Endothelial cell of umbilical vein (primary cell): ENCODE results near the gene LAMTOR4. TPM values are rescaled to one million over a fixed set of nuclear protein-coding genes. Genes with fewer than 3 reads are reported as not detected.

ENCODE experiments used
- BruUV-seq: library from RNA; stranded (reverse); fragments of 400-500 nt; replicated peaks from 2 replicates; lab custom pipeline; 2021; lab: Mats Ljungman, UMichigan
- CTCF ChIA-PET: fragments of 300-600, 350-600 bp; sonication (Branson Sonifier 250); formaldehyde crosslinking; loops from one replicate; lab custom pipeline; 2021; ENCODE audit warnings: antibody characterized with exemption, inconsistent platforms; lab: Charles Lee
- POLR2A ChIA-PET: fragments of 300-600, 350-600 bp; sonication (Branson Sonifier 250); formaldehyde crosslinking; loops from one replicate; lab custom pipeline; 2021; ENCODE audit warnings: antibody characterized with exemption, inconsistent platforms; lab: Charles Lee
- DNase-seq: peaks from one replicate; pipeline ENCODE4 v3.0.0-alpha.2; 2011; ENCODE audit warnings: low read depth, low spot score
- FAIRE-seq: peaks from 2 replicates; lab custom pipeline; 2011; peaks lifted over from hg19 to GRCh38; lab: Jason Lieb, UNC
- H2AFZ ChIP-seq: 2 replicates; pipeline ENCODE4 v1.6.0; 2012; ENCODE audit warnings: low read depth, low read length, control low read depth, inconsistent platforms
- H3K27ac ChIP-seq: 2 replicates; pipeline ENCODE4 v1.5.1; 2011; ENCODE audit warnings: low read depth, mild to moderate bottlenecking, control low read depth, low read length, moderate library complexity; ENCODE audit not compliant: insufficient read depth
- H3K27me3 ChIP-seq, 2 experiments: 2 replicates each; pipeline versions ENCODE4 v1.6.0 to v1.6.1; 2011; ENCODE audit warnings: low read length in 2 of 2, mixed read lengths in 1 of 2; ENCODE audit not compliant: control insufficient read depth in 2 of 2, insufficient read depth in 2 of 2
- H3K36me3 ChIP-seq, 2 experiments: 2 replicates in 1 of 2; 3 replicates in 1 of 2; pipeline ENCODE4 v1.5.1; 2011; ENCODE audit warnings: low read length in 2 of 2, mild to moderate bottlenecking in 1 of 2, moderate library complexity in 1 of 2; ENCODE audit not compliant: control insufficient read depth in 2 of 2, insufficient read depth in 2 of 2; ENCODE audit errors: extremely low read depth in 1 of 2
- H3K4me1 ChIP-seq: 3 replicates; pipeline ENCODE4 v1.5.1; 2011; ENCODE audit warnings: mild to moderate bottlenecking, low read length; ENCODE audit not compliant: control insufficient read depth, insufficient read depth; ENCODE audit errors: extremely low read depth
- H3K4me2 ChIP-seq: 2 replicates; pipeline ENCODE4 v1.6.1; 2011; ENCODE audit warnings: low read length, control low read depth, mixed read lengths; ENCODE audit not compliant: insufficient read depth
- H3K4me3 ChIP-seq, 3 experiments: fragments of 200-600 bp in 1 of 3; sonication (generic), shearing (Covaris generic) in 1 of 3; replicated peaks in 1 of 3; 2 replicates each; pipeline ENCODE4 v1.5.1; 2011 to 2016; ENCODE audit warnings: control low read depth in 3 of 3, low read length in 3 of 3, mild to moderate bottlenecking in 2 of 3, inconsistent platforms in 1 of 3, low read depth in 1 of 3, moderate library complexity in 1 of 3; ENCODE audit not compliant: insufficient read depth in 1 of 3
- H3K79me2 ChIP-seq: 2 replicates; pipeline ENCODE4 v1.6.0; 2012; ENCODE audit warnings: low read length, inconsistent platforms; ENCODE audit not compliant: control insufficient read depth, insufficient read depth
- H3K9ac ChIP-seq: replicated peaks from 2 replicates; pipeline ENCODE3; 2011; ENCODE audit warnings: low read length, control low read depth; ENCODE audit not compliant: insufficient read depth; ENCODE audit errors: extremely low read depth
- H3K9me1 ChIP-seq: replicated peaks from 3 replicates; pipeline ENCODE4 v1.6.0; 2011; ENCODE audit warnings: mild to moderate bottlenecking, low read length; ENCODE audit not compliant: control insufficient read depth, insufficient read depth; ENCODE audit errors: extremely low read depth
- H3K9me3 ChIP-seq: replicated peaks from 2 replicates; pipeline ENCODE4 v1.5.1; 2012; ENCODE audit warnings: low read length, inconsistent platforms; ENCODE audit not compliant: control insufficient read depth, insufficient read depth
- H4K20me1 ChIP-seq: replicated peaks from 2 replicates; pipeline ENCODE3; 2011; ENCODE audit warnings: mild to moderate bottlenecking, low read length; ENCODE audit not compliant: control insufficient read depth, insufficient read depth; ENCODE audit errors: extremely low read depth
- CTCF ChIP-seq, 2 donors: IDR thresholded peaks; 1 replicate in 1 of 2; 2 replicates in 1 of 2; pipeline ENCODE4 v1.5.1; 2011; ENCODE audit warnings: low read length in 2 of 2, mild to moderate bottlenecking in 2 of 2, moderate library complexity in 2 of 2, control low read depth in 1 of 2, inconsistent platforms in 1 of 2, low read depth in 1 of 2; ENCODE audit not compliant: insufficient read depth in 1 of 2; ENCODE audit errors: extremely low read depth in 1 of 2
- EZH2 ChIP-seq: IDR thresholded peaks from 2 replicates; pipeline ENCODE4 v1.6.1; 2012; ENCODE audit warnings: borderline replicate concordance, low read depth, mild to moderate bottlenecking, moderate library complexity, low read length, inconsistent platforms; ENCODE audit not compliant: severe bottlenecking
- FOS ChIP-seq: IDR thresholded peaks from 2 replicates; pipeline ENCODE4 v1.6.1; 2011; ENCODE audit warnings: mild to moderate bottlenecking, low read length, moderate library complexity, borderline replicate concordance; ENCODE audit not compliant: insufficient read depth
- GATA2 ChIP-seq: IDR thresholded peaks from 2 replicates; pipeline ENCODE4 v1.7.0; 2011; ENCODE audit warnings: low read depth, mild to moderate bottlenecking, moderate library complexity, mixed read lengths, low read length; ENCODE audit not compliant: insufficient read length, insufficient read depth
- JUN ChIP-seq: IDR thresholded peaks from 2 replicates; pipeline ENCODE4 v1.6.1; 2011; ENCODE audit warnings: borderline replicate concordance, low read depth; ENCODE audit not compliant: insufficient read length, insufficient read depth
- MAX ChIP-seq: IDR thresholded peaks from 2 replicates; pipeline ENCODE4 v1.6.1; 2011; ENCODE audit not compliant: insufficient read depth, insufficient read length
- MYC ChIP-seq: IDR thresholded peaks from one replicate; pipeline ENCODE4 v1.6.1; 2011; ENCODE audit warnings: mild to moderate bottlenecking, low read depth, low read length
- POLR2A ChIP-seq: IDR thresholded peaks from 2 replicates; pipeline ENCODE4 v1.6.1; 2012; ENCODE audit warnings: low read depth, mild to moderate bottlenecking, control low read depth, low read length
- POLR2AphosphoS5 ChIP-seq: IDR thresholded peaks from 2 replicates; pipeline ENCODE4 v1.6.1; 2012; ENCODE audit warnings: low read depth, mild to moderate bottlenecking, control low read depth, low read length, moderate library complexity; ENCODE audit not compliant: insufficient read depth
- dilution Hi-C: fragments of 300-500 bp; cut with MboI; formaldehyde crosslinking; loops from one replicate; pipeline ENCODE4 v1.15.0; 2019; ENCODE audit warnings: low sequenced_read_pairs; ENCODE audit not compliant: extremely low pct_ligation_motif_present
- intact Hi-C: fragments of 100-400 bp; cut with micrococcal nuclease; formaldehyde crosslinking; loops from one replicate; pipeline ENCODE4 v1.10.0; 2022
- polyA plus RNA-seq, 4 experiments: library from polyadenylated mRNA; depleted of rRNA in 3 of 4; stranded (reverse) in 3 of 4; unstranded in 1 of 4; fragments of >200 nt; gene quantifications; 2 replicates each; pipeline versions ENCODE4 v1.2.1 to v1.2.3, GENCODE V29; 2011 to 2012; ENCODE audit warnings: missing spikeins in 1 of 4
- total RNA-seq: library from RNA; stranded (reverse); gene quantifications from 2 replicates; pipeline ENCODE4 v1.2.3, GENCODE V29; 2021

Gene LAMTOR4
- total and polyA plus RNA-seq, 2 donors (not counting 3 experiments of a cell fraction or from before 2014, with no cell fraction given), result 139 to 520 TPM

GRCh38 chr7:100147278-100147677 lies 1.4 kb upstream of the LAMTOR4 start:
- DNase-seq (no peak), FAIRE-seq (no peak)
- no peak overlapping the region for H3K27ac ChIP-seq
- no peak overlapping the region for H3K4me3 ChIP-seq
- no TSS peak for BruUV-seq
- dilution Hi-C loops, result no loop called here
- no peaks in the 10 kb centered on the region for H3K27me3 ChIP-seq
- H3K79me2 ChIP-seq, result peaks cover 13% of the 10 kb centered on the region
- ChIA-PET CTCF (interaction anchor here (1.7 to 2.2 kb wide), 2 partner anchors 9 to 15 kb away, joined by 5 to 8 read pairs; no protein-coding TSS in a partner anchor), POLR2A (no interaction called here)
- H3K4me1 ChIP-seq, result peaks cover 6% of the 10 kb centered on the region
- H4K20me1 ChIP-seq, result no peaks in the 10 kb centered on the region
- H3K9me3 ChIP-seq, result no peaks in the 10 kb centered on the region
- intact Hi-C loops, result loop anchor here (10.0 kb wide), 1 partner anchor 908 kb away; no protein-coding TSS in a partner anchor
- H3K9ac ChIP-seq, result no peak overlapping the region
- no peak overlapping the region for H3K4me2 ChIP-seq
- H3K9me1 ChIP-seq, result no peaks in the 10 kb centered on the region
- no peak overlapping the region for H2AFZ ChIP-seq
- TF ChIP-seq POLR2AphosphoS5 (no peak), GATA2 (no peak), JUN (no peak), FOS (no peak), MYC (no peak), MAX (no peak), EZH2 (no peak), CTCF (IDR thresholded peaks at IDR 0.05; ENCODE audit: extremely low read depth in 1 of 2, insufficient read depth in 1 of 2, low read depth in 1 of 2, low read length in 2 of 2) (no peak), POLR2A (no peak)
- H3K36me3 ChIP-seq, result no peaks in the 10 kb centered on the region
